Measurements from ENCODE around the gene MS4A3. TPM values are rescaled to one million over a fixed set of nuclear protein-coding genes. Genes with fewer than 3 reads are reported as not detected.

MS4A3 gene
- total and polyA plus RNA-seq, 2 of the 4 experiments (the other 2 are of a cell fraction): not detected

DNA sequence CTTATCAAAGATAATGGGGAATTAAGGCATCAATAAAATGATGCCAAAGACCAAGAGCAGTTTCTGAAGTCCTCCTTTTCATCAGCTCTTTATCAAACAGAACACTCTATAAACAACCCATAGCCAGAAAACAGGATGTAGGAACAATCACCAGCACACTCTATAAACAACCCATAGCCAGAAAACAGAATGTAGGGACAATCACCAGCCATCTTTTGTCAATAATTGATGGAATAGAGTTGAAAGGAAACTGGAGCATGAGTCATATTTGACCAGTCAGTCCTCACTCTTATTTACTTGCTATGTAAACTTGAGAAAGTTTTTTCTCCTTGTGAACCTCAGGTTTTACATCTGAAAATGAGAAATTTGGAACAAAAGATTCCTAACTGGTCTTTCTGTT lies 42.0 kb downstream of the MS4A3 start:
- Histone ChIP-seq H2BK20ac (ENCODE audit: low read depth, low read length) (no peak overlapping the region), H3K79me1 (ENCODE audit: low read depth in 1 of 2, low read length in 2 of 2) (no peaks in the 10 kb centered on the region), H3K4ac (ENCODE audit: low read depth, low read length) (no peak overlapping the region), H3K23ac (ENCODE audit: low read depth, low read length) (no peak overlapping the region), H3K18ac (ENCODE audit: low read depth, low read length) (no peak overlapping the region), H3K14ac (replicated peaks; ENCODE audit: low read depth, low read length) (no peak overlapping the region), H3K36me3 (ENCODE audit: control insufficient read depth, insufficient read depth, low read length) (no peaks in the 10 kb centered on the region), H3K9ac (ENCODE audit: low read depth, low read length) (no peak overlapping the region), H3K4me1 (ENCODE audit: control insufficient read depth, insufficient read depth, low read length) (no peaks in the 10 kb centered on the region), H2AFZ (replicated peaks; ENCODE audit: low read length, poor library complexity) (no peak overlapping the region), H2BK15ac (ENCODE audit: low read depth, low read length) (no peak overlapping the region), H3K4me3 (ENCODE audit: insufficient read depth, low read depth, low read length) (no peak overlapping the region), H3K9me3 (ENCODE audit: control insufficient read depth, insufficient read depth, low read length) (no peaks in the 10 kb centered on the region), H3K56ac (ENCODE audit: extremely low read depth, insufficient read depth, low read length) (no peak overlapping the region), H4K20me1 (ENCODE audit: insufficient read depth, low read length) (no peaks in the 10 kb centered on the region), H4K91ac (ENCODE audit: insufficient read depth, low read depth, low read length) (no peak overlapping the region), H4K8ac (ENCODE audit: low read depth in 2 of 2, low read length in 2 of 2) (no peak overlapping the region), H2AK9ac (replicated peaks; ENCODE audit: low read depth, low read length, poor library complexity) (no peak overlapping the region), H4K5ac (ENCODE audit: low read depth, low read length) (no peak overlapping the region), H3K4me2 (ENCODE audit: low read depth, low read length) (no peak overlapping the region), H2AK5ac (ENCODE audit: low read depth, low read length) (no peak overlapping the region), H3K27ac (ENCODE audit: insufficient read depth, low read length) (no peak overlapping the region), H3K9me1 (ENCODE audit: insufficient read depth, low read length) (no peaks in the 10 kb centered on the region), H2BK5ac (ENCODE audit: low read depth, low read length, poor library complexity, severe bottlenecking) (no peak overlapping the region), H3K27me3 (ENCODE audit: control insufficient read depth, insufficient read depth, low read length) (no peaks in the 10 kb centered on the region), H2BK120ac (ENCODE audit: low read depth, low read length) (no peak overlapping the region)
- BruUV-seq (replicated peaks): no TSS peak
- no peak for DNase-seq
- ChIA-PET POLR2A (ENCODE audit: unreplicated experiment) (no interaction called here), CTCF (no interaction called here)
- ATAC-seq (ENCODE audit: low read depth): no peak
- in situ Hi-C loops (cut with MboI; ENCODE audit: low sequenced_read_pairs) (no loop called here), intact Hi-C loops (cut with micrococcal nuclease) (no loop called here), dilution Hi-C loops (cut with HindIII; ENCODE audit: low sequenced_read_pairs, unreplicated experiment) (no loop called here)
- no peak for TF ChIP-seq CEBPB (IDR thresholded peaks at IDR 0.05; ENCODE audit: low read depth, low read length)
- no peak for TF ChIP-seq MAFK (IDR thresholded peaks at IDR 0.05; ENCODE audit: low read depth, low read length)
- TF ChIP-seq MXI1 (IDR thresholded peaks at IDR 0.05; ENCODE audit: borderline replicate concordance, low read depth, low read length): no peak
- TF ChIP-seq CHD1 (IDR thresholded peaks at IDR 0.05; ENCODE audit: low read depth, low read length): no peak
- TF ChIP-seq, protein P1, sequence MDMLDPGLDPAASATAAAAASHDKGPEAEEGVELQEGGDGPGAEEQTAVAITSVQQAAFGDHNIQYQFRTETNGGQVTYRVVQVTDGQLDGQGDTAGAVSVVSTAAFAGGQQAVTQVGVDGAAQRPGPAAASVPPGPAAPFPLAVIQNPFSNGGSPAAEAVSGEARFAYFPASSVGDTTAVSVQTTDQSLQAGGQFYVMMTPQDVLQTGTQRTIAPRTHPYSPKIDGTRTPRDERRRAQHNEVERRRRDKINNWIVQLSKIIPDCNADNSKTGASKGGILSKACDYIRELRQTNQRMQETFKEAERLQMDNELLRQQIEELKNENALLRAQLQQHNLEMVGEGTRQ (IDR thresholded peaks at IDR 0.05; ENCODE audit: low read depth, low read length): no peak
- TF ChIP-seq POLR2A (IDR thresholded peaks at IDR 0.05; ENCODE audit: low read depth, low read length): no peak
- TF ChIP-seq, protein P2, sequence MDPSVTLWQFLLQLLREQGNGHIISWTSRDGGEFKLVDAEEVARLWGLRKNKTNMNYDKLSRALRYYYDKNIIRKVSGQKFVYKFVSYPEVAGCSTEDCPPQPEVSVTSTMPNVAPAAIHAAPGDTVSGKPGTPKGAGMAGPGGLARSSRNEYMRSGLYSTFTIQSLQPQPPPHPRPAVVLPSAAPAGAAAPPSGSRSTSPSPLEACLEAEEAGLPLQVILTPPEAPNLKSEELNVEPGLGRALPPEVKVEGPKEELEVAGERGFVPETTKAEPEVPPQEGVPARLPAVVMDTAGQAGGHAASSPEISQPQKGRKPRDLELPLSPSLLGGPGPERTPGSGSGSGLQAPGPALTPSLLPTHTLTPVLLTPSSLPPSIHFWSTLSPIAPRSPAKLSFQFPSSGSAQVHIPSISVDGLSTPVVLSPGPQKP (IDR thresholded peaks at IDR 0.05; ENCODE audit: borderline replicate concordance, low read depth, low read length): no peak
- no peak for TF ChIP-seq BHLHE40 (IDR thresholded peaks at IDR 0.05; ENCODE audit: low read depth, low read length)
- TF ChIP-seq NFE2L2 (IDR thresholded peaks at IDR 0.05; ENCODE audit: low read depth, low read length): no peak
- TF ChIP-seq RCOR1 (IDR thresholded peaks at IDR 0.05; ENCODE audit: insufficient replicate concordance, low read length): no peak
- TF ChIP-seq SMC3 (IDR thresholded peaks at IDR 0.05; ENCODE audit: low read depth, low read length): no peak
